T-helper 1 cell treated with Interleukin-12 subunit alpha and Interleukin-12 subunit beta and Interleukin-4 antibody, amounts not matched to agents 30 μg/mL and 1 μg/mL, for 36 hours (primary cell): ENCODE results near the gene LARP4.
A peak's percentile ranks its signal among the peaks of the same experiment; 100 is the strongest.
"Not testable (repeated sequence)": the region's sequence is repeated elsewhere in the genome, so short reads cannot be mapped to it uniquely, and the experiment has no call there.

Source experiments
- H3K27ac Mint-ChIP-seq: one replicate; pipeline ENCODE4 v1.8.0; 2021; ENCODE audit warnings: mild to moderate bottlenecking, mixed read lengths
- H3K27me3 Mint-ChIP-seq: one replicate; pipeline ENCODE4 v1.8.0; 2021; ENCODE audit warnings: low read depth, mixed read lengths
- H3K36me3 Mint-ChIP-seq: one replicate; pipeline ENCODE4 v1.8.0; 2021; ENCODE audit warnings: low read depth, mixed read lengths
- H3K4me1 Mint-ChIP-seq: one replicate; pipeline ENCODE4 v1.8.0; 2021; ENCODE audit warnings: low read depth, mixed read lengths
- H3K4me3 Mint-ChIP-seq: one replicate; pipeline ENCODE4 v1.8.0; 2021; ENCODE audit warnings: mild to moderate bottlenecking, moderate library complexity, mixed read lengths
- H3K9me3 Mint-ChIP-seq: one replicate; pipeline ENCODE4 v1.8.0; 2021; ENCODE audit warnings: mixed read lengths

The LARP4 gene

GRCh38 chr12:50419112-50419909 is 18.6 kb downstream of the LARP4 start:
- H3K27me3 Mint-ChIP-seq: no peaks in the 10 kb centered on the region
- no peak overlapping the region for H3K27ac Mint-ChIP-seq
- H3K4me3 Mint-ChIP-seq: no peak overlapping the region
- H3K4me1 Mint-ChIP-seq: peaks cover 6% of the 10 kb centered on the region
- no peaks in the 10 kb centered on the region for H3K9me3 Mint-ChIP-seq
- peaks cover 2% of the 10 kb centered on the region for H3K36me3 Mint-ChIP-seq

- H3K27me3 Mint-ChIP-seq, H3K4me3 Mint-ChIP-seq, H3K9me3 Mint-ChIP-seq, H3K27ac Mint-ChIP-seq, H3K36me3 Mint-ChIP-seq, H3K4me1 Mint-ChIP-seq: not testable (repeated sequence)
Measured at GRCh38 chr12:50422855-50423254, 22.2 kb downstream of the LARP4 start.

- not testable (repeated sequence) for H3K36me3 Mint-ChIP-seq, H3K27ac Mint-ChIP-seq, H3K9me3 Mint-ChIP-seq, H3K27me3 Mint-ChIP-seq, H3K4me3 Mint-ChIP-seq, H3K4me1 Mint-ChIP-seq
Measured at GRCh38 chr12:50423342-50423741, 22.7 kb downstream of the LARP4 start.

GRCh38 chr12:50425589-50426258 is 25.0 kb downstream of the LARP4 start:
- no peak overlapping the region for H3K4me3 Mint-ChIP-seq
- H3K4me1 Mint-ChIP-seq: peaks cover 8% of the 10 kb centered on the region
- H3K36me3 Mint-ChIP-seq: peaks cover 9% of the 10 kb centered on the region
- no peaks in the 10 kb centered on the region for H3K27me3 Mint-ChIP-seq
- H3K27ac Mint-ChIP-seq: no peak overlapping the region
- H3K9me3 Mint-ChIP-seq: no peaks in the 10 kb centered on the region

GRCh38 chr12:50431656-50432055 is 31.0 kb downstream of the LARP4 start:
- H3K27me3 Mint-ChIP-seq, H3K4me3 Mint-ChIP-seq, H3K9me3 Mint-ChIP-seq, H3K4me1 Mint-ChIP-seq, H3K27ac Mint-ChIP-seq: not testable (repeated sequence)
- H3K36me3 Mint-ChIP-seq: peaks cover 29% of the 10 kb centered on the region

GRCh38 chr12:50440288-50440687 is 39.6 kb downstream of the LARP4 start:
- Mint-ChIP-seq H3K4me3 (no peak overlapping the region), H3K36me3 (peaks cover 41% of the 10 kb centered on the region), H3K4me1 (peaks cover 9% of the 10 kb centered on the region), H3K9me3 (no peaks in the 10 kb centered on the region), H3K27me3 (no peaks in the 10 kb centered on the region), H3K27ac (peak overlapping the region; percentile 31)

- Mint-ChIP-seq H3K27me3 (no peaks in the 10 kb centered on the region), H3K4me3 (no peak overlapping the region), H3K36me3 (peaks cover 37% of the 10 kb centered on the region), H3K27ac (no peak overlapping the region), H3K9me3 (no peaks in the 10 kb centered on the region), H3K4me1 (peaks cover 9% of the 10 kb centered on the region)
Measured at GRCh38 chr12:50441763-50442162, 41.1 kb downstream of the LARP4 start.

GRCh38 chr12:50442178-50442908 is 41.7 kb downstream of the LARP4 start:
- H3K4me1 Mint-ChIP-seq: peaks cover 9% of the 10 kb centered on the region
- H3K27ac Mint-ChIP-seq: peak overlapping the region; percentile 76
- H3K9me3 Mint-ChIP-seq: no peaks in the 10 kb centered on the region
- H3K36me3 Mint-ChIP-seq: peaks cover 39% of the 10 kb centered on the region
- no peaks in the 10 kb centered on the region for H3K27me3 Mint-ChIP-seq
- H3K4me3 Mint-ChIP-seq: no peak overlapping the region

GRCh38 chr12:50449671-50450070 is 49.0 kb downstream of the LARP4 start:
- H3K4me3 Mint-ChIP-seq, H3K27ac Mint-ChIP-seq, H3K27me3 Mint-ChIP-seq, H3K9me3 Mint-ChIP-seq, H3K4me1 Mint-ChIP-seq: not testable (repeated sequence)
- H3K36me3 Mint-ChIP-seq: peaks cover 27% of the 10 kb centered on the region

GRCh38 chr12:50452795-50453194 is 52.1 kb downstream of the LARP4 start:
- no peaks in the 10 kb centered on the region for H3K27me3 Mint-ChIP-seq
- peaks cover 20% of the 10 kb centered on the region for H3K36me3 Mint-ChIP-seq
- H3K9me3 Mint-ChIP-seq: no peaks in the 10 kb centered on the region
- H3K4me1 Mint-ChIP-seq: peaks cover 2% of the 10 kb centered on the region
- no peak overlapping the region for H3K27ac Mint-ChIP-seq
- H3K4me3 Mint-ChIP-seq: no peak overlapping the region

- no peaks in the 10 kb centered on the region for H3K9me3 Mint-ChIP-seq
- H3K27me3 Mint-ChIP-seq: no peaks in the 10 kb centered on the region
- H3K36me3 Mint-ChIP-seq: peaks cover 15% of the 10 kb centered on the region
- no peak overlapping the region for H3K4me3 Mint-ChIP-seq
- peaks cover 2% of the 10 kb centered on the region for H3K4me1 Mint-ChIP-seq
- no peak overlapping the region for H3K27ac Mint-ChIP-seq
Measured at GRCh38 chr12:50453872-50454271, 53.2 kb downstream of the LARP4 start.

GRCh38 chr12:50458606-50459005 is 57.9 kb downstream of the LARP4 start:
- no peaks in the 10 kb centered on the region for H3K9me3 Mint-ChIP-seq
- peaks cover 2% of the 10 kb centered on the region for H3K4me1 Mint-ChIP-seq
- H3K27me3 Mint-ChIP-seq: no peaks in the 10 kb centered on the region
- no peak overlapping the region for H3K4me3 Mint-ChIP-seq
- H3K27ac Mint-ChIP-seq: no peak overlapping the region
- H3K36me3 Mint-ChIP-seq: peaks cover 20% of the 10 kb centered on the region

GRCh38 chr12:50467439-50467838 is 66.8 kb downstream of the LARP4 start:
- no peak overlapping the region for H3K4me3 Mint-ChIP-seq
- H3K4me1 Mint-ChIP-seq: no peaks in the 10 kb centered on the region
- H3K27me3 Mint-ChIP-seq: no peaks in the 10 kb centered on the region
- H3K36me3 Mint-ChIP-seq: peaks cover 38% of the 10 kb centered on the region
- peak overlapping the region; percentile 53 for H3K27ac Mint-ChIP-seq
- peaks cover 7% of the 10 kb centered on the region for H3K9me3 Mint-ChIP-seq

- H3K27me3 Mint-ChIP-seq: no peaks in the 10 kb centered on the region
- no peak overlapping the region for H3K27ac Mint-ChIP-seq
- H3K4me3 Mint-ChIP-seq: no peak overlapping the region
- H3K9me3 Mint-ChIP-seq: no peaks in the 10 kb centered on the region
- peaks cover 2% of the 10 kb centered on the region for H3K4me1 Mint-ChIP-seq
- peaks cover 37% of the 10 kb centered on the region for H3K36me3 Mint-ChIP-seq
Measured at GRCh38 chr12:50477241-50477832, 76.7 kb downstream of the LARP4 start.
